Peyer's patch (tissue), 4 donors: ENCODE results near the gene MVP. TPM values are rescaled to one million over a fixed set of nuclear protein-coding genes. Genes with fewer than 3 reads are reported as not detected.
A peak's percentile ranks its signal among the peaks of the same experiment; 100 is the strongest.

Experiments used
- DNase-seq, 3 donors: peaks; one replicate each; pipeline ENCODE4 v3.0.0-alpha.2; 2017 to 2019
- H3K27ac ChIP-seq, 4 donors: fragments of 200-600 bp; sonication (generic); one replicate each; pipeline ENCODE4 v1.5.1; 2016 to 2019
- H3K27me3 ChIP-seq, 2 donors: fragments of 200-600 bp; sonication (generic); one replicate each; pipeline ENCODE4 v1.5.1; 2019
- H3K36me3 ChIP-seq, 3 donors: fragments of 200-600 bp; sonication (generic); one replicate each; pipeline ENCODE4 v1.5.1; 2016 to 2019
- H3K4me1 ChIP-seq, 4 donors: fragments of 200-600 bp; sonication (generic); one replicate each; pipeline ENCODE4 v1.5.1; 2016 to 2019
- H3K4me3 ChIP-seq, 4 donors: fragments of 200-600 bp; sonication (generic); 1 replicate in 3 of 4; 2 replicates in 1 of 4; pipeline ENCODE4 v1.5.1; 2016 to 2019; ENCODE audit warnings: mild to moderate bottlenecking in 1 of 4
- H3K9me3 ChIP-seq, 4 donors: fragments of 200-600 bp; sonication (generic); one replicate each; pipeline ENCODE4 v1.5.1; 2016 to 2019; ENCODE audit warnings: mild to moderate bottlenecking in 1 of 4
- POLR2A ChIP-seq, 2 donors: fragments of 450-650 bp; IDR thresholded peaks; one replicate each; pipeline ENCODE4 v1.5.1; 2017; ENCODE audit warnings: antibody characterized with exemption in 2 of 2, mild to moderate bottlenecking in 2 of 2, moderate library complexity in 2 of 2
- total RNA-seq, 4 donors: library from RNA; depleted of rRNA; stranded (reverse); fragments of >200 nt; gene quantifications; one replicate each; pipeline ENCODE4 v1.1.0, GENCODE V29; 2016
- TF ChIP-seq, protein P1 (sequence below), 6 experiments: fragments of 450-650 bp in 4 of 6; fragments of 200-600 bp in 2 of 6; sonication (generic) in 1 of 6; IDR thresholded peaks; one replicate each; pipeline ENCODE4 v1.5.1; 2017 to 2019; ENCODE audit warnings: antibody characterized with exemption in 6 of 6, mild to moderate bottlenecking in 3 of 6, moderate library complexity in 1 of 6

MVP gene
- total RNA-seq, 4 donors from 2014 or later = 222 to 709 (median 645) TPM

DNA sequence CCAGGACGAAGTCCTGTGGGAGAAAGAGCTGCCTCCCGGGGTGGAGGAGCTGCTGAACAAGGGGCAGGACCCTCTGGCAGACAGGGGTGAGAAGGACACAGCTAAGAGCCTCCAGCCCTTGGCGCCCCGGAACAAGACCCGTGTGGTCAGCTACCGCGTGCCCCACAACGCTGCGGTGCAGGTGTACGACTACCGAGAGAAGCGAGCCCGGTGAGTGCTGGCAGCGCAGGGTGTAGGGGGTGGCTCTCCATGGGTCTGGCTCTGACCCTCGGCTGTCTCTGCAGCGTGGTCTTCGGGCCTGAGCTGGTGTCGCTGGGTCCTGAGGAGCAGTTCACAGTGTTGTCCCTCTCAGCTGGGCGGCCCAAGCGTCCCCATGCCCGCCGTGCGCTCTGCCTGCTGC is 21.4 kb downstream of the MVP start:
- Histone ChIP-seq H3K27me3 (no peaks in the 10 kb centered on the region), H3K4me1 (no peaks in the 10 kb centered on the region), H3K36me3 (peaks cover 0 to 98% (median 3%) of the 10 kb centered on the region in 3 donors), H3K27ac (no peak overlapping the region), H3K9me3 (no peaks in the 10 kb centered on the region), H3K4me3 (no peak overlapping the region)
- no peak for DNase-seq
- no peak for TF ChIP-seq POLR2A (IDR thresholded peaks at IDR 0.05)
- TF ChIP-seq, protein P1, sequence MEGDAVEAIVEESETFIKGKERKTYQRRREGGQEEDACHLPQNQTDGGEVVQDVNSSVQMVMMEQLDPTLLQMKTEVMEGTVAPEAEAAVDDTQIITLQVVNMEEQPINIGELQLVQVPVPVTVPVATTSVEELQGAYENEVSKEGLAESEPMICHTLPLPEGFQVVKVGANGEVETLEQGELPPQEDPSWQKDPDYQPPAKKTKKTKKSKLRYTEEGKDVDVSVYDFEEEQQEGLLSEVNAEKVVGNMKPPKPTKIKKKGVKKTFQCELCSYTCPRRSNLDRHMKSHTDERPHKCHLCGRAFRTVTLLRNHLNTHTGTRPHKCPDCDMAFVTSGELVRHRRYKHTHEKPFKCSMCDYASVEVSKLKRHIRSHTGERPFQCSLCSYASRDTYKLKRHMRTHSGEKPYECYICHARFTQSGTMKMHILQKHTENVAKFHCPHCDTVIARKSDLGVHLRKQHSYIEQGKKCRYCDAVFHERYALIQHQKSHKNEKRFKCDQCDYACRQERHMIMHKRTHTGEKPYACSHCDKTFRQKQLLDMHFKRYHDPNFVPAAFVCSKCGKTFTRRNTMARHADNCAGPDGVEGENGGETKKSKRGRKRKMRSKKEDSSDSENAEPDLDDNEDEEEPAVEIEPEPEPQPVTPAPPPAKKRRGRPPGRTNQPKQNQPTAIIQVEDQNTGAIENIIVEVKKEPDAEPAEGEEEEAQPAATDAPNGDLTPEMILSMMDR (IDR thresholded peaks at IDR 0.05) = no peak

DNA sequence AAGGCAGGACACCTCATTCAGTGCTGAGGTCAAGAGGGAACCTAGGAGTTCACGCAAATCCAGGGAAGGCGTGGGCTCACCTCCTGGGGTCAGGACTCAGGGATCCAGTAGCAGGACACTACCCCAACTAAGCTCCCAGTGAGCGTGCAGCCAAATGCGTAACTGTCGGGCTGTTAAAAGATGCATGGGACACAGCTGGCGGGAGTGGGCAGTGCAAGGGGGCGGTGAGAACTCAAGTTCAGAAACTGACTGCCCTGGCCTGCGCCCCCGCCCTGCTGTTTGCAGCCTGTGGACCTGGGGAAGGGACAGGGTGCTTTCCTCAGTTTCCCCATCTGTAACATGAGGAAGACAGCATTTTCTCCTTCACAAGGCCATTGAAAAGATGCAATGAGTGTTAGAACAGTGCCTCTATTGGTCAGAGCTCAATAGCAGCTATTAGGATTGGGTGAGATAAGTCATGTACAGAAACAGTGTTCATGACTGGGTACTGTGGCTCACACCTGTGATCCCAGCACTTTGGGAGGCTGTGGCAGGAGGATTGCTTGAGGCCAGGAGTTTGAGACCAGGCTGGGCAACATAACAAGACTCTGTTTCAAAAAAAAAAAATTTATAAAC is 22.6 kb downstream of the MVP start:
- H3K4me1 ChIP-seq = no peaks in the 10 kb centered on the region
- no peak overlapping the region for H3K4me3 ChIP-seq
- TF ChIP-seq, protein P1 (IDR thresholded peaks at IDR 0.05) = peak in 2 of 6 experiments; percentile 5 to 7
- no peak for TF ChIP-seq POLR2A (IDR thresholded peaks at IDR 0.05)
- H3K9me3 ChIP-seq = no peaks in the 10 kb centered on the region
- H3K27ac ChIP-seq = no peak overlapping the region
- peaks cover 0 to 98% (median 3%) of the 10 kb centered on the region in 3 donors for H3K36me3 ChIP-seq
- DNase-seq = no peak
- H3K27me3 ChIP-seq = no peaks in the 10 kb centered on the region

DNA sequence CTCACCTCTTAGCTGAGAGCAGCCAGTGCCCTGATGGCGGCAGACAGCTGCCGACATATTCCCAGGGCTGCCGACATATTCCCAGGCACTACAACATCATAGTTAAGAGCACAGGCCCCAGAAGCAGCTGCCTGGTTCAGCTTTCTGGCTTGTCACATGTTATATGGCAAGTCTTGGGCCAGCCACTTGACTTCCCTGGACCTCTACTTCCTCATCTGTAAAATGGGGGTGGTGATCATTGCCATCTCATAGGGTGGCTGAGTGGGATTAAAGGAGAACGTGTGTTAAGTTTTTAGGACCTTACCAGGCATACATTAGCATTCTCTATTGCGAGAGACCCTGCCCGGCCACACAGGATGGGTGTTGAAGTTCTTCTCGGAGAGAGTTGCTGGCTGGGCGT is 23.7 kb downstream of the MVP start:
- Histone ChIP-seq H3K4me1 (no peaks in the 10 kb centered on the region), H3K9me3 (no peaks in the 10 kb centered on the region), H3K4me3 (no peak overlapping the region), H3K36me3 (peaks cover 0 to 93% (median 3%) of the 10 kb centered on the region in 3 donors), H3K27me3 (no peaks in the 10 kb centered on the region), H3K27ac (no peak overlapping the region)
- no peak for DNase-seq
- TF ChIP-seq, protein P1 (IDR thresholded peaks at IDR 0.05) = no peak
- TF ChIP-seq POLR2A (IDR thresholded peaks at IDR 0.05) = no peak

DNA sequence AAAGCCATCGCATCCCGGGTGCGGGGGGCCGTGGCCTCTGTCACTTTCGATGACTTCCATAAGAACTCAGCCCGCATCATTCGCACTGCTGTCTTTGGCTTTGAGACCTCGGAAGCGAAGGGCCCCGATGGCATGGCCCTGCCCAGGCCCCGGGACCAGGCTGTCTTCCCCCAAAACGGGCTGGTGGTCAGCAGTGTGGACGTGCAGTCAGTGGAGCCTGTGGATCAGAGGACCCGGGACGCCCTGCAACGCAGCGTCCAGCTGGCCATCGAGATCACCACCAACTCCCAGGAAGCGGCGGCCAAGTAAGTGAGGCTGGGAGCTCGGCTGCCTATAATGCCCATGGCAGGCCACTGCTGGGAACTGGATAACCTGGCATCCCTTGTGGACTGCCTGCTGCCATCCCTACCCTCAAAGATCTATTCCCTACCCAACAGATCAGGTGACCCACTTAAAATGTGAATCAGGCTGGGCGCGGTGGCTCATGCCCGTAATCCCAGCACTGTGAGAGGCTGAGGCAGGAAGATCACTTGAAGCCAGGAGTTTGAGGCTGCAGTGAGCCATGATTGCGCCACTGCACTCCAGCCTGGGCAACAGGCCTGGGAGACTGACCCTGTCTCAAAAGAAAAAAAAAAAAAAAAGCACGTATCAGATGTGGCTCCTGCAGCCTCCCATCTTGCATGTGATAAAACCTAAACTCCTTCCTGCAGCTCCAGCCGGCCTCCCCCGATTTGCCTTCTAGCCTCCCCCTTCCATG is 24.5 kb downstream of the MVP start:
- no peak for DNase-seq

DNA sequence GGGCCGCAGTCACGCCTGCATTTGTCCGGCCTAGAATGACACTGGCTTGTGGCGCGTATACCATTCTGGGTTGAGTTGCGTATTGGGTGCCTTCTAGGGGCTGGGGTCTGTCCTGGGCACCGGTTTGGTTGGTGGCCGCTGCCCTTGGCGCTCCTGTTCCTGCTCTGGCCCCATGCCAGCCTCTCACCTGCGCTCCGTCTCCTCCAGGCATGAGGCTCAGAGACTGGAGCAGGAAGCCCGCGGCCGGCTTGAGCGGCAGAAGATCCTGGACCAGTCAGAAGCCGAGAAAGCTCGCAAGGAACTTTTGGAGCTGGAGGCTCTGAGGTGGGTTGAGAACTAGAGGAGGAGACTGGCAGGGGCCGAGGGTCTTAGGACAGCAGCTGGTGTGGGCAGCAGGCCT is 25.4 kb downstream of the MVP start:
- Histone ChIP-seq H3K27me3 (no peaks in the 10 kb centered on the region), H3K4me3 (no peak overlapping the region), H3K9me3 (no peaks in the 10 kb centered on the region), H3K27ac (no peak overlapping the region), H3K4me1 (no peaks in the 10 kb centered on the region), H3K36me3 (peaks cover 0 to 77% (median 3%) of the 10 kb centered on the region in 3 donors)
- TF ChIP-seq, protein P1 (IDR thresholded peaks at IDR 0.05) = no peak
- no peak for TF ChIP-seq POLR2A (IDR thresholded peaks at IDR 0.05)
- DNase-seq = no peak

More for the DNA sequence above, 24.5 kb downstream of the MVP start:
- no peaks in the 10 kb centered on the region for H3K4me1 ChIP-seq
- no peak overlapping the region for H3K27ac ChIP-seq
- no peak overlapping the region for H3K4me3 ChIP-seq
- H3K9me3 ChIP-seq = no peaks in the 10 kb centered on the region
- H3K27me3 ChIP-seq = no peaks in the 10 kb centered on the region
- TF ChIP-seq, protein P1 (IDR thresholded peaks at IDR 0.05) = no peak
- TF ChIP-seq POLR2A (IDR thresholded peaks at IDR 0.05) = no peak
- peaks cover 0 to 86% (median 3%) of the 10 kb centered on the region in 3 donors for H3K36me3 ChIP-seq
